Measurements from ENCODE around the gene SLC19A1.

DNA sequence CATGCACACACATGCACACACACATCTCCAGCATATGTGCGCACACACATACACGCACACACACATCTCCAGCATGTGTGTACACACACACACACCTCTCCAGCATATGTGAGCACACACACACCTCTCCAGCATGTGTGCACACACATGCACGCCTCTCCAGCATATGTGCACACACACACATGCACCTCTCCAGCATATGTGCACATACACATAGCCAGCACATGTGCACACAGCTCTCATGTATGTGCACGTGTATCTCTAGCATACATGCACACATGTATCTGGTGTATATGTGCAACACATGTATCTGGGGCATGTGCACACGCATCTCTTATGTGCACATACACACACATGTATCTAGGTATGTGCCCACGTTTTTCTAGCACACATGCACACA, 57.9 kb downstream of the SLC19A1 start:
- TF ChIP-seq POLR2A (IDR thresholded peaks at IDR 0.05) = no peak
- TF ChIP-seq, protein P1, sequence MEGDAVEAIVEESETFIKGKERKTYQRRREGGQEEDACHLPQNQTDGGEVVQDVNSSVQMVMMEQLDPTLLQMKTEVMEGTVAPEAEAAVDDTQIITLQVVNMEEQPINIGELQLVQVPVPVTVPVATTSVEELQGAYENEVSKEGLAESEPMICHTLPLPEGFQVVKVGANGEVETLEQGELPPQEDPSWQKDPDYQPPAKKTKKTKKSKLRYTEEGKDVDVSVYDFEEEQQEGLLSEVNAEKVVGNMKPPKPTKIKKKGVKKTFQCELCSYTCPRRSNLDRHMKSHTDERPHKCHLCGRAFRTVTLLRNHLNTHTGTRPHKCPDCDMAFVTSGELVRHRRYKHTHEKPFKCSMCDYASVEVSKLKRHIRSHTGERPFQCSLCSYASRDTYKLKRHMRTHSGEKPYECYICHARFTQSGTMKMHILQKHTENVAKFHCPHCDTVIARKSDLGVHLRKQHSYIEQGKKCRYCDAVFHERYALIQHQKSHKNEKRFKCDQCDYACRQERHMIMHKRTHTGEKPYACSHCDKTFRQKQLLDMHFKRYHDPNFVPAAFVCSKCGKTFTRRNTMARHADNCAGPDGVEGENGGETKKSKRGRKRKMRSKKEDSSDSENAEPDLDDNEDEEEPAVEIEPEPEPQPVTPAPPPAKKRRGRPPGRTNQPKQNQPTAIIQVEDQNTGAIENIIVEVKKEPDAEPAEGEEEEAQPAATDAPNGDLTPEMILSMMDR (IDR thresholded peaks at IDR 0.05) = no peak
